HL-60 (cell line): Measurements from ENCODE around the gene TNNT2.

Source experiments
- DNase-seq, 2 experiments: peaks; one replicate each; pipeline ENCODE4 v3.0.0-alpha.2; 2010 to 2020; ENCODE audit warnings: low read depth in 1 of 2, low spot score in 1 of 2
- H3K27ac ChIP-seq: fragments of 250-450 bp; sonication (Bioruptor Pico); replicated peaks from 2 replicates; pipeline ENCODE4 v1.5.1; 2020; ENCODE audit warnings: mild to moderate bottlenecking, moderate library complexity
- H3K27me3 ChIP-seq: fragments of 250-450 bp; sonication (Bioruptor Pico); 2 replicates; pipeline ENCODE4 v1.5.1; 2021; ENCODE audit warnings: mild to moderate bottlenecking, moderate library complexity; ENCODE audit not compliant: insufficient read depth, poor library complexity, severe bottlenecking
- H3K4me3 ChIP-seq: replicated peaks from 2 replicates; pipeline ENCODE4 v1.5.1; 2011; ENCODE audit warnings: mild to moderate bottlenecking, control low read depth, low read length; ENCODE audit not compliant: insufficient read depth
- GABPA ChIP-seq: IDR thresholded peaks from 2 replicates; pipeline ENCODE4 v1.6.1; 2012; ENCODE audit warnings: low read depth
- POLR2AphosphoS5 ChIP-seq: IDR thresholded peaks from 2 replicates; pipeline ENCODE4 v1.6.1; 2012; ENCODE audit warnings: low read depth
- SPI1 ChIP-seq: IDR thresholded peaks from 2 replicates; pipeline ENCODE4 v1.6.1; 2012; ENCODE audit warnings: low read depth, mild to moderate bottlenecking, borderline replicate concordance
- TF ChIP-seq, protein P1 (sequence below): IDR thresholded peaks from 2 replicates; pipeline ENCODE4 v1.6.1; 2012; ENCODE audit warnings: low read depth; ENCODE audit not compliant: insufficient replicate concordance
- TF ChIP-seq, protein P2 (sequence below): IDR thresholded peaks from one replicate; pipeline ENCODE4 v1.5.1; 2011; ENCODE audit warnings: low read length, control low read depth, inconsistent platforms; ENCODE audit not compliant: insufficient read depth

The TNNT2 gene

DNA sequence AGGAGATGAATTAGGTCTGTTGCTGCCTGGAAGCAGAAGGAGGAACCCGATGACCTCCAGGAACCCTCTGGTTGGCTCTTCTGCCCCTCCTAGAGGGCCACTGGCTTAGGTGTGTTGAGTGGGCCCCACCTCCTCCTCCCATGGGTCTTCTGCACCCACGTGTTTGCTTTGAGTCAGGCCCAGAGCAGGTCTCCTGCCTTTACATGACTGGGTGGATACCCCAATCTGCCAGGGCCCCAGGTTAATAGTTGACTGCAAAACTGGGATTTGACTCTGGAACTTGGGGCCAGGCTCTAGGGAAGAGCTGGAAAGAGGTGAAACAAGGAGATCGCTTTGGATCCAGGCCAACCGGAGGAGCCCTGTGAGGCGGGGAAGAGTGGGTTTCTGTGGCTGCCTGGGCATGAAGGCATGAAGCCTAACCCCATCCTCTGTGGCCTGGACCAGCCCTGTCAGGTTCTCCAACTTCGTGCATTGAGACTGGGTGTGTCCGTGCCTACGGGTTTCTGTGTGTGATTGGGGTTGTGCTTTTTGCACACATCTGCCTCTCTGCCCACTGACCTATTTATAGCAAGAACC, 29.4 kb upstream of the TNNT2 start:
- Histone ChIP-seq H3K27ac (no peak overlapping the region), H3K27me3 (peaks cover 2% of the 10 kb centered on the region), H3K4me3 (no peak overlapping the region)
- DNase-seq: no peak
- TF ChIP-seq, protein P1, sequence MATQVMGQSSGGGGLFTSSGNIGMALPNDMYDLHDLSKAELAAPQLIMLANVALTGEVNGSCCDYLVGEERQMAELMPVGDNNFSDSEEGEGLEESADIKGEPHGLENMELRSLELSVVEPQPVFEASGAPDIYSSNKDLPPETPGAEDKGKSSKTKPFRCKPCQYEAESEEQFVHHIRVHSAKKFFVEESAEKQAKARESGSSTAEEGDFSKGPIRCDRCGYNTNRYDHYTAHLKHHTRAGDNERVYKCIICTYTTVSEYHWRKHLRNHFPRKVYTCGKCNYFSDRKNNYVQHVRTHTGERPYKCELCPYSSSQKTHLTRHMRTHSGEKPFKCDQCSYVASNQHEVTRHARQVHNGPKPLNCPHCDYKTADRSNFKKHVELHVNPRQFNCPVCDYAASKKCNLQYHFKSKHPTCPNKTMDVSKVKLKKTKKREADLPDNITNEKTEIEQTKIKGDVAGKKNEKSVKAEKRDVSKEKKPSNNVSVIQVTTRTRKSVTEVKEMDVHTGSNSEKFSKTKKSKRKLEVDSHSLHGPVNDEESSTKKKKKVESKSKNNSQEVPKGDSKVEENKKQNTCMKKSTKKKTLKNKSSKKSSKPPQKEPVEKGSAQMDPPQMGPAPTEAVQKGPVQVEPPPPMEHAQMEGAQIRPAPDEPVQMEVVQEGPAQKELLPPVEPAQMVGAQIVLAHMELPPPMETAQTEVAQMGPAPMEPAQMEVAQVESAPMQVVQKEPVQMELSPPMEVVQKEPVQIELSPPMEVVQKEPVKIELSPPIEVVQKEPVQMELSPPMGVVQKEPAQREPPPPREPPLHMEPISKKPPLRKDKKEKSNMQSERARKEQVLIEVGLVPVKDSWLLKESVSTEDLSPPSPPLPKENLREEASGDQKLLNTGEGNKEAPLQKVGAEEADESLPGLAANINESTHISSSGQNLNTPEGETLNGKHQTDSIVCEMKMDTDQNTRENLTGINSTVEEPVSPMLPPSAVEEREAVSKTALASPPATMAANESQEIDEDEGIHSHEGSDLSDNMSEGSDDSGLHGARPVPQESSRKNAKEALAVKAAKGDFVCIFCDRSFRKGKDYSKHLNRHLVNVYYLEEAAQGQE: no peak
- TF ChIP-seq GABPA: no peak
- TF ChIP-seq, protein P2, sequence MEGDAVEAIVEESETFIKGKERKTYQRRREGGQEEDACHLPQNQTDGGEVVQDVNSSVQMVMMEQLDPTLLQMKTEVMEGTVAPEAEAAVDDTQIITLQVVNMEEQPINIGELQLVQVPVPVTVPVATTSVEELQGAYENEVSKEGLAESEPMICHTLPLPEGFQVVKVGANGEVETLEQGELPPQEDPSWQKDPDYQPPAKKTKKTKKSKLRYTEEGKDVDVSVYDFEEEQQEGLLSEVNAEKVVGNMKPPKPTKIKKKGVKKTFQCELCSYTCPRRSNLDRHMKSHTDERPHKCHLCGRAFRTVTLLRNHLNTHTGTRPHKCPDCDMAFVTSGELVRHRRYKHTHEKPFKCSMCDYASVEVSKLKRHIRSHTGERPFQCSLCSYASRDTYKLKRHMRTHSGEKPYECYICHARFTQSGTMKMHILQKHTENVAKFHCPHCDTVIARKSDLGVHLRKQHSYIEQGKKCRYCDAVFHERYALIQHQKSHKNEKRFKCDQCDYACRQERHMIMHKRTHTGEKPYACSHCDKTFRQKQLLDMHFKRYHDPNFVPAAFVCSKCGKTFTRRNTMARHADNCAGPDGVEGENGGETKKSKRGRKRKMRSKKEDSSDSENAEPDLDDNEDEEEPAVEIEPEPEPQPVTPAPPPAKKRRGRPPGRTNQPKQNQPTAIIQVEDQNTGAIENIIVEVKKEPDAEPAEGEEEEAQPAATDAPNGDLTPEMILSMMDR: no peak

DNA sequence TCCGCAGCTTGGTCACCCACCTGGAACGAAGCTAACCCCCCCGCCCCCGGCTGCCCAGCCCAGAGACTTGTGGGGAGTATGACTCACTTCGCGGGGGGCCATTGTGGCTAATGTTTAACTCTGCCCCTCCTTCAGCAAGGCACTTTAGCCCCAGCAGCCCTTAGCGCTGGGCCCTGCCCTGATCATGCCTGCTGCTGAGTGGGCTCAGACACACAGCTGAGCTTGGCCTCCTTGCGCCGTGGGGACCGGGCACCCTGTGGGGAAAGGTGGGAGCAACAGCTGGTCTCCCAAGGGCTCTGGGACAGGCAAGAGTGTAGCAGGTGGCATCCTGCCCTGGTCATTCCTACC, 28.0 kb upstream of the TNNT2 start:
- H3K27me3 ChIP-seq: peaks cover 10% of the 10 kb centered on the region
- no peak overlapping the region for H3K4me3 ChIP-seq
- no peak for TF ChIP-seq GABPA
- TF ChIP-seq, protein P1: no peak
- TF ChIP-seq, protein P2: no peak
- TF ChIP-seq POLR2AphosphoS5: no peak
- TF ChIP-seq SPI1: no peak
- H3K27ac ChIP-seq: no peak overlapping the region
- DNase-seq: no peak

DNA sequence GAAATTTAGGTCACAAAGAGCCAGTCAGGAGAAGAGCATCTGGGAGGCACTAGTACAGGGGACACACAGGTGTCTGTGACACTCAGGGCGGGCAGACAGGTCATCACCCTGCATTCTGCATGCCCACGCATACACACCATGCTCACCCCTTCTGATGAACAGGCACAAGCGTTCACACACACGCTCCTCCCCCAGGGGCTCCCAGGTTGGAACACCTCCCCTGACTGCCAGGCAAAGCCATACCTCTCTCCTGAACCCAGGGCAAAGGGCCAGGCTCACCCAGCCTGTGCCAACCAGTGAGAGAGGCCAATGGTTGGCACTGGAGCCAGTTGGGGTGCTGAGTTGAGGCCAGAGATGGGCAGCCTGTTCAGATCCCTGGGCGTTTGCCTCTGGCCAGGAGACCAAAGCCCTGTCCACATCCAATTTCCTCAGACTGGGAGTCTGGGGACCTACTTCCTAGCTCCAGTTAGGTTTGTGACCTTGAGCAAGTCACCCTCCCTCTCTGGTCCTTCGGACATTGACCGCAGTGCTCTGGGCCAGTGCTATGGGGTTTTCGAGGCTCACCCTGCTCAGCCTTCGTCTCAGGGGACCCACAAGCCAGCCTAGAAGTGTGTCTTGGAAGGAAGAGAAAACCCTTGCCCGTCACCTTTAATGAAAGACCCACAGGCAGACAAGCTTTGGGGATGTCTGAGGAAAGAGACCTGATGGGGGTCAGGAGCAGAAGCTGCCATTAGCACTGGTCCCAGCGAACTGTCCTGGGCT, 27.4 kb upstream of the TNNT2 start:
- peaks cover 16% of the 10 kb centered on the region for H3K27me3 ChIP-seq
- TF ChIP-seq SPI1: no peak
- no peak for TF ChIP-seq GABPA
- TF ChIP-seq, protein P2: no peak
- TF ChIP-seq POLR2AphosphoS5: no peak
- TF ChIP-seq, protein P1: no peak
- H3K27ac ChIP-seq: no peak overlapping the region

More for the DNA sequence above, 27.4 kb upstream of the TNNT2 start:
- no peak overlapping the region for H3K4me3 ChIP-seq
- DNase-seq: no peak
